H1 (cell line): ENCODE data around the gene PITPNC1. TPM values are rescaled to one million over a fixed set of nuclear protein-coding genes. Genes with fewer than 3 reads are reported as not detected.

Source experiments
- BACH1 ChIP-seq: IDR thresholded peaks from 2 replicates; pipeline ENCODE4 v1.6.1; 2012; ENCODE audit warnings: low read length, improper control_type of control experiment
- BCL11A ChIP-seq, 2 experiments: IDR thresholded peaks; one replicate each; pipeline ENCODE4 v1.6.1; 2011; ENCODE audit warnings: low read depth in 2 of 2, low read length in 2 of 2, mild to moderate bottlenecking in 2 of 2
- CHD2 ChIP-seq: IDR thresholded peaks from 2 replicates; pipeline ENCODE4 v1.6.1; 2012; ENCODE audit warnings: low read length, improper control_type of control experiment
- FOSL1 ChIP-seq: IDR thresholded peaks from 2 replicates; pipeline ENCODE4 v1.6.1; 2011; ENCODE audit warnings: mild to moderate bottlenecking, low read depth, low read length, moderate library complexity; ENCODE audit not compliant: insufficient read depth
- JUND ChIP-seq: IDR thresholded peaks from 2 replicates; pipeline ENCODE4 v1.6.1; 2011; ENCODE audit warnings: mild to moderate bottlenecking, improper control_type of control experiment, low read length
- MAFK ChIP-seq: IDR thresholded peaks from 2 replicates; pipeline ENCODE4 v1.6.1; 2012; ENCODE audit warnings: low read depth, mild to moderate bottlenecking, improper control_type of control experiment, low read length
- MAX ChIP-seq: IDR thresholded peaks from 2 replicates; pipeline ENCODE4 v1.6.1; 2012; ENCODE audit warnings: inconsistent platforms
- SIRT6 ChIP-seq: IDR thresholded peaks from one replicate; pipeline ENCODE4 v1.7.1; 2012; ENCODE audit warnings: low read length, inconsistent platforms
- TAF7 ChIP-seq: optimal IDR thresholded peaks from 2 replicates; pipeline ENCODE3; 2011; ENCODE audit warnings: low read depth, mild to moderate bottlenecking, inconsistent platforms, low read length, moderate library complexity, borderline replicate concordance
- ZNF274 ChIP-seq: IDR thresholded peaks from 2 replicates; pipeline ENCODE4 v1.7.0; 2012; ENCODE audit warnings: low read length, borderline replicate concordance; ENCODE audit errors: extremely low read depth
- polyA plus RNA-seq, 7 experiments: library from polyadenylated mRNA; depleted of rRNA in 3 of 7; stranded (reverse) in 5 of 7; unstranded in 2 of 7; fragments of >200 nt in 5 of 7; fragments of 200-250 nt in 2 of 7; gene quantifications; 1 replicate in 5 of 7; 2 replicates in 1 of 7; 4 replicates in 1 of 7; pipeline versions ENCODE4 v1.2.1 to v1.2.3, GENCODE V29; 2011 to 2013; ENCODE audit warnings: missing spikeins in 2 of 7, mixed read lengths in 2 of 7
- total RNA-seq: library from RNA; stranded (reverse); fragmentation: NEBNext Ultra II Directional; extraction: Animal tissue kit (Norgen Biotek cat#: 25700); gene quantifications from 2 replicates; pipeline ENCODE4 v1.2.1, GENCODE V29; 2021

The PITPNC1 gene
- total and polyA plus RNA-seq, 2 of the 8 experiments (the other 6 are each of a cell fraction or from before 2014, with no cell fraction given) = 17.6 to 54.7 TPM

GRCh38 chr17:67440277-67441051, 63.4 kb downstream of the PITPNC1 start (continued):
- TF ChIP-seq BCL11A (IDR thresholded peaks at IDR 0.05; ENCODE audit: low read depth in 2 of 2, low read length in 2 of 2) (no peak), MAX (no peak), CHD2 (no peak), BACH1 (no peak), SIRT6 (no peak), MAFK (no peak), FOSL1 (no peak), TAF7 (no peak), ZNF274 (no peak), JUND (no peak)
- TF ChIP-seq, all 59 proteins: peak for 0
